MM.1S (cell line): ENCODE results near the gene CCND2.
A peak's percentile ranks its signal among the peaks of the same experiment; 100 is the strongest.

Experiments
- DNase-seq: peaks from one replicate; pipeline ENCODE4 v3.0.0-alpha.2; 2015
- H2AFZ ChIP-seq: fragments of 300-600 bp; sonication (generic); 2 replicates; pipeline ENCODE4 v1.6.0; 2016; ENCODE audit warnings: antibody characterized with exemption, low read length
- H3F3A ChIP-seq: fragments of 300-600 bp; sonication (generic); 2 replicates; pipeline ENCODE4 v1.6.1; 2016; ENCODE audit warnings: mild to moderate bottlenecking, antibody characterized with exemption, low read length, moderate library complexity, mixed read lengths; ENCODE audit not compliant: insufficient read depth
- H3K27ac ChIP-seq: fragments of 300-600 bp; sonication (generic); 2 replicates; pipeline ENCODE4 v1.5.1; 2016; ENCODE audit warnings: mild to moderate bottlenecking, low read length
- H3K27me3 ChIP-seq: fragments of 300-600 bp; sonication (generic); replicated peaks from 2 replicates; pipeline ENCODE4 v1.6.0; 2016; ENCODE audit warnings: low read length; ENCODE audit not compliant: insufficient read depth
- H3K36me3 ChIP-seq: fragments of 300-600 bp; sonication (generic); replicated peaks from 2 replicates; pipeline ENCODE4 v1.6.1; 2016; ENCODE audit warnings: mild to moderate bottlenecking, low read length, mixed read lengths; ENCODE audit not compliant: insufficient read depth
- H3K4me1 ChIP-seq: fragments of 300-600 bp; sonication (generic); 2 replicates; pipeline ENCODE4 v1.6.1; 2016; ENCODE audit warnings: low read length, mixed read lengths
- H3K4me2 ChIP-seq: fragments of 300-600 bp; sonication (generic); 2 replicates; pipeline ENCODE4 v1.6.0; 2016; ENCODE audit warnings: low read depth, low read length
- H3K4me3 ChIP-seq: fragments of 300-600 bp; sonication (generic); 2 replicates; pipeline ENCODE4 v1.5.1; 2016; ENCODE audit warnings: low read length, mixed read lengths
- H3K79me2 ChIP-seq: fragments of 300-600 bp; sonication (generic); 2 replicates; pipeline ENCODE4 v1.6.1; 2016; ENCODE audit warnings: mixed run types, low read length, mixed read lengths
- H3K9ac ChIP-seq: fragments of 300-600 bp; sonication (generic); 2 replicates; pipeline ENCODE4 v1.6.1; 2016; ENCODE audit warnings: low read length, mixed read lengths
- H3K9me2 ChIP-seq: fragments of 300-600 bp; sonication (generic); replicated peaks from 2 replicates; pipeline ENCODE4 v1.6.1; 2016; ENCODE audit warnings: mild to moderate bottlenecking, low read length, mixed read lengths; ENCODE audit not compliant: insufficient read depth
- H3K9me3 ChIP-seq: fragments of 300-600 bp; sonication (generic); replicated peaks from 2 replicates; pipeline ENCODE4 v1.6.1; 2016; ENCODE audit warnings: mild to moderate bottlenecking, low read length, mixed read lengths; ENCODE audit not compliant: insufficient read depth
- H4K20me1 ChIP-seq: fragments of 300-600 bp; sonication (generic); 2 replicates; pipeline ENCODE4 v1.6.1; 2016; ENCODE audit warnings: mild to moderate bottlenecking, low read length, moderate library complexity, mixed read lengths; ENCODE audit not compliant: insufficient read depth
- EZH2 ChIP-seq: fragments of 300-600 bp; sonication (generic); optimal IDR thresholded peaks from 2 replicates; pipeline ENCODE3; 2017; ENCODE audit warnings: low read depth, mild to moderate bottlenecking, antibody characterized with exemption, low read length, mixed read lengths
- EZH2phosphoT487 ChIP-seq: fragments of 300-600 bp; sonication (generic); IDR thresholded peaks from 2 replicates; pipeline ENCODE4 v1.6.1; 2018; ENCODE audit warnings: antibody characterized with exemption, low read length
- TF ChIP-seq, protein P1 (sequence below): fragments of 300-600 bp; sonication (generic); IDR thresholded peaks from 2 replicates; pipeline ENCODE4 v1.5.1; 2016; ENCODE audit warnings: antibody characterized with exemption, low read length, mixed read lengths

The CCND2 gene

GRCh38 chr12:4273652-4274395, at the start of gene CCND2:
Gene CCND2 (plus strand): TSS chr12:4273762. CDS start chr12:4274041, 279 bp downstream.
- H3K9me3 ChIP-seq: no peaks in the 10 kb centered on the region
- H3K9me2 ChIP-seq: no peaks in the 10 kb centered on the region
- H3K4me2 ChIP-seq: peak within 1 kb of the TSS; percentile 99
- TF ChIP-seq, protein P1, sequence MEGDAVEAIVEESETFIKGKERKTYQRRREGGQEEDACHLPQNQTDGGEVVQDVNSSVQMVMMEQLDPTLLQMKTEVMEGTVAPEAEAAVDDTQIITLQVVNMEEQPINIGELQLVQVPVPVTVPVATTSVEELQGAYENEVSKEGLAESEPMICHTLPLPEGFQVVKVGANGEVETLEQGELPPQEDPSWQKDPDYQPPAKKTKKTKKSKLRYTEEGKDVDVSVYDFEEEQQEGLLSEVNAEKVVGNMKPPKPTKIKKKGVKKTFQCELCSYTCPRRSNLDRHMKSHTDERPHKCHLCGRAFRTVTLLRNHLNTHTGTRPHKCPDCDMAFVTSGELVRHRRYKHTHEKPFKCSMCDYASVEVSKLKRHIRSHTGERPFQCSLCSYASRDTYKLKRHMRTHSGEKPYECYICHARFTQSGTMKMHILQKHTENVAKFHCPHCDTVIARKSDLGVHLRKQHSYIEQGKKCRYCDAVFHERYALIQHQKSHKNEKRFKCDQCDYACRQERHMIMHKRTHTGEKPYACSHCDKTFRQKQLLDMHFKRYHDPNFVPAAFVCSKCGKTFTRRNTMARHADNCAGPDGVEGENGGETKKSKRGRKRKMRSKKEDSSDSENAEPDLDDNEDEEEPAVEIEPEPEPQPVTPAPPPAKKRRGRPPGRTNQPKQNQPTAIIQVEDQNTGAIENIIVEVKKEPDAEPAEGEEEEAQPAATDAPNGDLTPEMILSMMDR: no peak
- no peak for TF ChIP-seq EZH2phosphoT487
- no peak for TF ChIP-seq EZH2
- peaks cover 2% of the 10 kb centered on the region for H3K27me3 ChIP-seq
- peak within 1 kb of the TSS; percentile 100 for H3K9ac ChIP-seq
- peaks cover 30% of the 10 kb centered on the region for H4K20me1 ChIP-seq
- H3K36me3 ChIP-seq: peaks cover 24% of the 10 kb centered on the region
- peak within 1 kb of the TSS; percentile 91 for H3K4me3 ChIP-seq
- H3K27ac ChIP-seq: peak within 1 kb of the TSS; percentile 98
- peak; percentile 91 for DNase-seq
- peaks cover 60% of the 10 kb centered on the region for H3K79me2 ChIP-seq
- no peak within 1 kb of the TSS; the same call in 1 of the 2 replicates for H2AFZ ChIP-seq
- H3K4me1 ChIP-seq: peaks cover 32% of the 10 kb centered on the region
- peaks cover 65% of the 10 kb centered on the region for H3F3A ChIP-seq

GRCh38 chr12:4224206-4224889, 49.2 kb upstream of the CCND2 start:
- Histone ChIP-seq H3K4me2 (no peak overlapping the region), H3K4me1 (no peaks in the 10 kb centered on the region), H3K36me3 (no peaks in the 10 kb centered on the region), H3F3A (no peaks in the 10 kb centered on the region), H3K9me2 (no peaks in the 10 kb centered on the region), H3K27me3 (no peaks in the 10 kb centered on the region), H3K9ac (no peak overlapping the region), H2AFZ (no peak overlapping the region), H3K4me3 (no peak overlapping the region), H3K27ac (no peak overlapping the region), H3K79me2 (no peaks in the 10 kb centered on the region), H3K9me3 (no peaks in the 10 kb centered on the region), H4K20me1 (no peaks in the 10 kb centered on the region)
- TF ChIP-seq, protein P1: no peak
- no peak for TF ChIP-seq EZH2phosphoT487
- no peak for DNase-seq

- no peaks in the 10 kb centered on the region for H3K9me3 ChIP-seq
- no peak overlapping the region for H2AFZ ChIP-seq
- no peaks in the 10 kb centered on the region for H3K9me2 ChIP-seq
- no peaks in the 10 kb centered on the region for H3K4me1 ChIP-seq
- H3K36me3 ChIP-seq: no peaks in the 10 kb centered on the region
- TF ChIP-seq, protein P1: no peak
- no peak for TF ChIP-seq EZH2
- TF ChIP-seq EZH2phosphoT487: no peak
- H3F3A ChIP-seq: no peaks in the 10 kb centered on the region
- H3K4me3 ChIP-seq: no peak overlapping the region
- H3K27ac ChIP-seq: no peak overlapping the region
- DNase-seq: no peak
- H3K79me2 ChIP-seq: no peaks in the 10 kb centered on the region
- H3K27me3 ChIP-seq: no peaks in the 10 kb centered on the region
- H3K9ac ChIP-seq: no peak overlapping the region
- H4K20me1 ChIP-seq: no peaks in the 10 kb centered on the region
- no peak overlapping the region for H3K4me2 ChIP-seq
These were observed 48.0 kb upstream of the CCND2 start for GRCh38 chr12:4225571-4225970.
